GM12864 (cell line): ENCODE measurements around the gene CILP.
"Not testable (repeated sequence)": the region's sequence is repeated elsewhere in the genome, so short reads cannot be mapped to it uniquely, and the experiment has no call there.

Source experiments
- DNase-seq: peaks from one replicate; pipeline ENCODE4 v3.0.0-alpha.2; 2011; ENCODE audit warnings: low read depth
- H3K4me3 ChIP-seq: 2 replicates; pipeline ENCODE4 v1.5.1; 2011; ENCODE audit warnings: mild to moderate bottlenecking, low read depth, low read length, control low read depth
- CTCF ChIP-seq: IDR thresholded peaks from 2 replicates; pipeline ENCODE4 v1.5.1; 2011; ENCODE audit warnings: low read depth, mild to moderate bottlenecking, moderate library complexity, low read length, control low read depth, inconsistent platforms; ENCODE audit errors: missing control alignments

CILP gene

GRCh38 chr15:65244638-65245037 is 33.4 kb upstream of the CILP start:
- no peak overlapping the region for H3K4me3 ChIP-seq
- DNase-seq, result no peak
- TF ChIP-seq CTCF, result no peak

GRCh38 chr15:65236443-65236842 is 25.2 kb upstream of the CILP start:
- DNase-seq, H3K4me3 ChIP-seq: not testable (repeated sequence)

GRCh38 chr15:65233696-65234095 is 22.4 kb upstream of the CILP start:
- no peak for DNase-seq
- no peak for TF ChIP-seq CTCF
- H3K4me3 ChIP-seq, result no peak overlapping the region

GRCh38 chr15:65232520-65232919 is 21.2 kb upstream of the CILP start:
- no peak for TF ChIP-seq CTCF
- H3K4me3 ChIP-seq, result no peak overlapping the region
- no peak for DNase-seq

- no peak for DNase-seq
- TF ChIP-seq CTCF, result no peak
- H3K4me3 ChIP-seq, result no peak overlapping the region
Measured at GRCh38 chr15:65231306-65231705, 20.0 kb upstream of the CILP start.

- not testable (repeated sequence) for DNase-seq, H3K4me3 ChIP-seq
Measured at GRCh38 chr15:65226901-65227300, 15.6 kb upstream of the CILP start.

- TF ChIP-seq CTCF, result no peak
- no peak overlapping the region for H3K4me3 ChIP-seq
- no peak for DNase-seq
Measured at GRCh38 chr15:65226221-65226620, 14.9 kb upstream of the CILP start.

GRCh38 chr15:65223996-65224395 is 12.7 kb upstream of the CILP start:
- no peak overlapping the region for H3K4me3 ChIP-seq
- no peak for DNase-seq
- no peak for TF ChIP-seq CTCF
